Hematopoietic multipotent progenitor cell treated with erythropoietin and hydrocortisone succinate and interleukin-3 and kit ligand, for 4 days (in vitro differentiated cells): ENCODE data around the gene SLC36A1.
A peak's percentile ranks its signal among the peaks of the same experiment; 100 is the strongest.
"Not testable (repeated sequence)": the region's sequence is repeated elsewhere in the genome, so short reads cannot be mapped to it uniquely, and the experiment has no call there.

ENCODE experiments used
- DNase-seq: peaks from one replicate; pipeline ENCODE4 v3.0.0-alpha.2; 2015

The SLC36A1 gene

GRCh38 chr5:151487544-151487943 is 40.1 kb downstream of the SLC36A1 start:
- no peak for DNase-seq

GRCh38 chr5:151490627-151491026 is 43.2 kb downstream of the SLC36A1 start:
- no peak for DNase-seq

- DNase-seq, result no peak
These were observed 43.7 kb downstream of the SLC36A1 start for GRCh38 chr5:151491062-151491461.

- DNase-seq, result peak; percentile 18
These were observed 45.3 kb downstream of the SLC36A1 start for GRCh38 chr5:151492729-151493128.

GRCh38 chr5:151493665-151494064 is 46.3 kb downstream of the SLC36A1 start:
- no peak for DNase-seq

- DNase-seq, result no peak
These were observed 47.9 kb downstream of the SLC36A1 start for GRCh38 chr5:151495320-151495719.

GRCh38 chr5:151496041-151496484 is 48.7 kb downstream of the SLC36A1 start:
- DNase-seq, result no peak

- no peak for DNase-seq
These were observed 50.1 kb downstream of the SLC36A1 start for GRCh38 chr5:151497391-151498002.

GRCh38 chr5:151498395-151499155 is 51.2 kb downstream of the SLC36A1 start:
- DNase-seq, result no peak

- DNase-seq, result no peak
These were observed 52.2 kb downstream of the SLC36A1 start for GRCh38 chr5:151499501-151500035.

GRCh38 chr5:151504006-151504405 is 56.6 kb downstream of the SLC36A1 start:
- DNase-seq, result no peak

- DNase-seq, result not testable (repeated sequence)
These were observed 60.9 kb downstream of the SLC36A1 start for GRCh38 chr5:151508308-151508707.

- DNase-seq, result no peak
These were observed 61.8 kb downstream of the SLC36A1 start for GRCh38 chr5:151509231-151509630.

GRCh38 chr5:151509836-151510235 is 62.4 kb downstream of the SLC36A1 start:
- DNase-seq, result no peak

- no peak for DNase-seq
These were observed 69.9 kb downstream of the SLC36A1 start for GRCh38 chr5:151517122-151517920.

- DNase-seq, result peak; percentile 29
These were observed 72.9 kb downstream of the SLC36A1 start for GRCh38 chr5:151520294-151520693.

GRCh38 chr5:151522226-151522625 is 74.8 kb downstream of the SLC36A1 start:
- DNase-seq, result peak; percentile 22

- DNase-seq, result peak; percentile 78
These were observed 75.9 kb downstream of the SLC36A1 start for GRCh38 chr5:151523335-151523734.

- no peak for DNase-seq
These were observed 80.8 kb downstream of the SLC36A1 start for GRCh38 chr5:151528153-151528552.

- DNase-seq, result no peak
These were observed 81.6 kb downstream of the SLC36A1 start for GRCh38 chr5:151528996-151529395.

GRCh38 chr5:151531581-151531980 is 84.2 kb downstream of the SLC36A1 start:
- DNase-seq, result no peak

- DNase-seq, result no peak
These were observed 85.0 kb downstream of the SLC36A1 start for GRCh38 chr5:151532416-151532815.

- DNase-seq, result no peak
These were observed 86.9 kb downstream of the SLC36A1 start for GRCh38 chr5:151534350-151534749.
